ENCODE data around the gene ST7L.

DNA sequence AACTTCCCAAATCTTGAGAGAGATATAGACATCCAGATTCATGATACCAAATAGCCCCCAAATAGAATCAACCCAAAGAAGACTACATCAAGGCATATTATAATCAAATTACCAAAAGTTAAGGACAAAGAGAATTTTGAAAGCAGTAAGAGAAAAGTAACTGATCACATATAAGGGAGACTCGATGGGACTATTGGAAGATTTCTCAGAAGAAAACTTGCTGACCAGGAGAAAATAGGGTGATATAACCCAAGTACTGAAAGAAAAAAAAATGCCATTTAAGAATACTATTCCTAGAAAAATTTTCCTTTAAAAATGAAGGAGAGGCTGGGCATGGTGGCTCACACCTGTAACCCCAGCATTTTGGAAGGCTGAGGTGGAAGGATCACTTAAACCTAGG is 140.6 kb downstream of the ST7L start:
- TF ChIP-seq, protein P1, sequence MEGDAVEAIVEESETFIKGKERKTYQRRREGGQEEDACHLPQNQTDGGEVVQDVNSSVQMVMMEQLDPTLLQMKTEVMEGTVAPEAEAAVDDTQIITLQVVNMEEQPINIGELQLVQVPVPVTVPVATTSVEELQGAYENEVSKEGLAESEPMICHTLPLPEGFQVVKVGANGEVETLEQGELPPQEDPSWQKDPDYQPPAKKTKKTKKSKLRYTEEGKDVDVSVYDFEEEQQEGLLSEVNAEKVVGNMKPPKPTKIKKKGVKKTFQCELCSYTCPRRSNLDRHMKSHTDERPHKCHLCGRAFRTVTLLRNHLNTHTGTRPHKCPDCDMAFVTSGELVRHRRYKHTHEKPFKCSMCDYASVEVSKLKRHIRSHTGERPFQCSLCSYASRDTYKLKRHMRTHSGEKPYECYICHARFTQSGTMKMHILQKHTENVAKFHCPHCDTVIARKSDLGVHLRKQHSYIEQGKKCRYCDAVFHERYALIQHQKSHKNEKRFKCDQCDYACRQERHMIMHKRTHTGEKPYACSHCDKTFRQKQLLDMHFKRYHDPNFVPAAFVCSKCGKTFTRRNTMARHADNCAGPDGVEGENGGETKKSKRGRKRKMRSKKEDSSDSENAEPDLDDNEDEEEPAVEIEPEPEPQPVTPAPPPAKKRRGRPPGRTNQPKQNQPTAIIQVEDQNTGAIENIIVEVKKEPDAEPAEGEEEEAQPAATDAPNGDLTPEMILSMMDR (conservative IDR thresholded peaks at IDR 0.05 in 1 of 2, IDR thresholded peaks at IDR 0.05 in 1 of 2; ENCODE audit: low read depth in 1 of 2, low read length in 2 of 2), result no peak
- no peak for TF ChIP-seq EZH2 (IDR thresholded peaks at IDR 0.05; ENCODE audit: low read length, missing control alignments)

Data from fibroblast of lung (primary cell).